HEK293T (cell line): Measurements from ENCODE around the gene ADAMTS15.

Source experiments
- ELF4 ChIP-seq: fragments of 450-650 bp; IDR thresholded peaks from 2 replicates; pipeline ENCODE4 v1.6.1; 2017; ENCODE audit warnings: antibody characterized with exemption
- FOXK2 ChIP-seq: fragments of 450-650 bp; IDR thresholded peaks from 2 replicates; pipeline ENCODE4 v1.6.1; 2016; ENCODE audit warnings: mild to moderate bottlenecking
- HDGF ChIP-seq: fragments of 450-650 bp; IDR thresholded peaks from 2 replicates; pipeline ENCODE4 v1.6.1; 2017; ENCODE audit warnings: antibody characterized with exemption, borderline replicate concordance
- L3MBTL2 ChIP-seq: fragments of 450-650 bp; conservative IDR thresholded peaks from 2 replicates; pipeline ENCODE4 v1.6.1; 2016; ENCODE audit warnings: mild to moderate bottlenecking
- LEF1 ChIP-seq: fragments of 450-650 bp; IDR thresholded peaks from 2 replicates; pipeline ENCODE4 v1.6.1; 2017; ENCODE audit warnings: mild to moderate bottlenecking, borderline replicate concordance
- SP1 ChIP-seq: fragments of 450-650 bp; IDR thresholded peaks from 2 replicates; pipeline ENCODE4 v1.6.1; 2017

GRCh38 chr11:130408401-130408890, 40.0 kb upstream of the ADAMTS15 start:
- TF ChIP-seq ELF4 (no peak), HDGF (no peak), FOXK2 (no peak), L3MBTL2 (no peak), SP1 (no peak), LEF1 (no peak)
